Keratinocyte (primary cell): ENCODE results near the gene SRRM5.

ENCODE experiments used
- CTCF ChIP-seq, 3 experiments: IDR thresholded peaks in 1 of 3; conservative IDR thresholded peaks in 1 of 3; optimal IDR thresholded peaks in 1 of 3; 2 replicates in 2 of 3; 3 replicates in 1 of 3; pipeline versions ENCODE3 to v1.5.1; 2011; ENCODE audit warnings: low read length in 3 of 3, mild to moderate bottlenecking in 3 of 3, moderate library complexity in 2 of 3, control low read depth in 1 of 3, inconsistent platforms in 1 of 3; ENCODE audit not compliant: insufficient read depth in 2 of 3; ENCODE audit errors: extremely low read depth in 1 of 3
- EZH2 ChIP-seq: IDR thresholded peaks from one replicate; pipeline ENCODE4 v1.6.1; 2012; ENCODE audit warnings: inconsistent platforms, mild to moderate bottlenecking, low read length, moderate library complexity

GRCh38 chr19:43626838-43627237 is 14.9 kb downstream of the SRRM5 start:
- TF ChIP-seq CTCF (optimal IDR thresholded peaks at IDR 0.05 in 1 of 3, IDR thresholded peaks at IDR 0.05 in 1 of 3, conservative IDR thresholded peaks at IDR 0.05 in 1 of 3; ENCODE audit: extremely low read depth in 1 of 3, insufficient read depth in 2 of 3, low read length in 3 of 3), result no peak
- TF ChIP-seq EZH2, result no peak
